Epithelial cell of esophagus (primary cell): ENCODE data around the gene NUMB.

ENCODE experiments used
- DNase-seq: peaks from one replicate; pipeline ENCODE4 v3.0.0; 2010; ENCODE audit warnings: low read depth
- H3K4me3 ChIP-seq: 2 replicates; pipeline ENCODE4 v1.5.1; 2011; ENCODE audit warnings: mild to moderate bottlenecking, low read length, control low read depth
- CTCF ChIP-seq: IDR thresholded peaks from 2 replicates; pipeline ENCODE4 v1.5.1; 2011; ENCODE audit warnings: low read depth, mild to moderate bottlenecking, low read length, control low read depth, inconsistent platforms; ENCODE audit not compliant: insufficient read depth; ENCODE audit errors: missing control alignments

The NUMB gene

GRCh38 chr14:73261520-73262426 lies 196.6 kb downstream of the NUMB start:
- no peak overlapping the region for H3K4me3 ChIP-seq
- no peak for TF ChIP-seq CTCF
- no peak for DNase-seq

GRCh38 chr14:73261075-73261474 lies 197.3 kb downstream of the NUMB start:
- no peak for TF ChIP-seq CTCF
- no peak overlapping the region for H3K4me3 ChIP-seq
- DNase-seq: no peak

GRCh38 chr14:73260574-73260973 lies 197.8 kb downstream of the NUMB start:
- no peak for TF ChIP-seq CTCF

GRCh38 chr14:73259837-73260236 lies 198.5 kb downstream of the NUMB start:
- no peak for DNase-seq
- H3K4me3 ChIP-seq: no peak overlapping the region
- no peak for TF ChIP-seq CTCF

More at GRCh38 chr14:73260574-73260973, 197.8 kb downstream of the NUMB start:
- no peak overlapping the region for H3K4me3 ChIP-seq
- DNase-seq: no peak

- no peak overlapping the region for H3K4me3 ChIP-seq
- TF ChIP-seq CTCF: no peak
- DNase-seq: no peak
These were observed 199.3 kb downstream of the NUMB start for GRCh38 chr14:73258845-73259611.

GRCh38 chr14:73258076-73258475 lies 200.3 kb downstream of the NUMB start:
- DNase-seq: no peak
- H3K4me3 ChIP-seq: no peak overlapping the region
- TF ChIP-seq CTCF: no peak
